ENCODE data around the gene IL25. TPM values are rescaled to one million over a fixed set of nuclear protein-coding genes. Genes with fewer than 3 reads are reported as not detected.

IL25 gene
- total and polyA plus RNA-seq, 4 donors, result not detected

GRCh38 chr14:23335623-23336022 is 37.0 kb upstream of the IL25 start:
- TF ChIP-seq CTCF (IDR thresholded peaks at IDR 0.05; ENCODE audit: control extremely low read depth, extremely low read depth), result no peak
- 89 to 92% methylated on average over 5 of the region's 5 CpGs for WGBS, 2 donors
- DNase-seq, result no peak

DNA sequence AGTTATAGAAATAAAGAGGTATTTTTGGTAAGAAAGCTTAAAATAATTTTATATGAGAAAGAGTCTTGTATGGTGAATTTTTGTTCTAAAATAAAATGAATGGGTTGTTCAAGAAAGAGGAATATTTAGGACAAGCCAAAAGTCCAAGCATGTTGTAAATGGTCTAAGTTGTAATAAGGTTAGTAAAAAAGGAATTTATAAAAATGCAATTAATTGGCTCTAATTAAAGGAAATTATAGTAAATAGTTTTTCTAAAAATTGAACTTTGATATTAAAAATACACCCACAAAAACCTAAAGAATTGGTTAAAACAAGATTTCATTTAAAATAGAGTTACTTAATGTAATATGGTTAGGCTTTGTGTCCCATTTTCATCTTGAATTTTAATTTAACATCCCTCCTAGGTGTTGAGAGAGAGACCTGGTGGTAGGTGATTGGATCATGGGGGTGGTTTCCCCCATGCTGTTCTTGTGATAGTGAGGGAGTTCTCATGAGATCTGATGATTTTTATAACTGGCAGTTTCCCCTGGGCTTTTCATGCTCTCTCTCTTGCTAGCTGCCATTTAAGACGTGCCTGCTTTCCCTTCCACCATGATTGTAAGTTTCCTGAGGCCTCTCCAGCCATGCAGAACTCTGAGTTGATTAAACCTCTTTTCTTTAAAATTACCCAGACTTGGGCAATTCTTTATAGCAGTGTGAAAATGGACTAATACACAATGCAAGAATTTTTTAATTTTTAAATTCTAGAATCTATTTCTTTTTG is 32.9 kb upstream of the IL25 start:
- DNase-seq, result no peak
- no peak for ATAC-seq (ENCODE audit: insufficient read depth, low FRiP score)
- no peaks in the 10 kb centered on the region for H3K4me1 ChIP-seq (ENCODE audit: control insufficient read depth in 5 of 5, insufficient read depth in 5 of 5, low read length in 5 of 5)
- H3K36me3 ChIP-seq (ENCODE audit: control insufficient read depth in 4 of 4, insufficient read depth in 4 of 4, low read length in 4 of 4), result no peaks in the 10 kb centered on the region
- 85 to 87% methylated on average over 1 of the region's 1 CpG for WGBS, 2 donors
- H3K9ac ChIP-seq (ENCODE audit: insufficient read depth in 1 of 2, low read length in 2 of 2), result no peak overlapping the region
- H3K4me3 ChIP-seq, result no peak overlapping the region
- no peak for TF ChIP-seq CTCF (IDR thresholded peaks at IDR 0.05; ENCODE audit: control extremely low read depth, extremely low read depth)
- no peaks in the 10 kb centered on the region for H3K27me3 ChIP-seq (ENCODE audit: control insufficient read depth in 3 of 3, insufficient read depth in 3 of 3, low read length in 2 of 3)
- H3K9me3 ChIP-seq (ENCODE audit: control insufficient read depth in 4 of 4, insufficient read depth in 3 of 4, low read length in 3 of 4), result no peaks in the 10 kb centered on the region
- no peak overlapping the region for H3K27ac ChIP-seq (ENCODE audit: low read depth in 1 of 2, low read length in 1 of 2)

More at GRCh38 chr14:23335623-23336022, 37.0 kb upstream of the IL25 start:
- H3K36me3 ChIP-seq (ENCODE audit: control insufficient read depth in 4 of 4, insufficient read depth in 4 of 4, low read length in 4 of 4), result no peaks in the 10 kb centered on the region
- no peak overlapping the region for H3K27ac ChIP-seq (ENCODE audit: low read depth in 1 of 2, low read length in 1 of 2)
- H3K9ac ChIP-seq (ENCODE audit: insufficient read depth in 1 of 2, low read length in 2 of 2), result no peak overlapping the region
- H3K9me3 ChIP-seq (ENCODE audit: control insufficient read depth in 4 of 4, insufficient read depth in 3 of 4, low read length in 3 of 4), result no peaks in the 10 kb centered on the region
- H3K4me1 ChIP-seq (ENCODE audit: control insufficient read depth in 5 of 5, insufficient read depth in 5 of 5, low read length in 5 of 5), result no peaks in the 10 kb centered on the region
- no peak overlapping the region for H3K4me3 ChIP-seq
- ATAC-seq (ENCODE audit: insufficient read depth, low FRiP score), result no peak
- no peaks in the 10 kb centered on the region for H3K27me3 ChIP-seq (ENCODE audit: control insufficient read depth in 3 of 3, insufficient read depth in 3 of 3, low read length in 2 of 3)

DNA sequence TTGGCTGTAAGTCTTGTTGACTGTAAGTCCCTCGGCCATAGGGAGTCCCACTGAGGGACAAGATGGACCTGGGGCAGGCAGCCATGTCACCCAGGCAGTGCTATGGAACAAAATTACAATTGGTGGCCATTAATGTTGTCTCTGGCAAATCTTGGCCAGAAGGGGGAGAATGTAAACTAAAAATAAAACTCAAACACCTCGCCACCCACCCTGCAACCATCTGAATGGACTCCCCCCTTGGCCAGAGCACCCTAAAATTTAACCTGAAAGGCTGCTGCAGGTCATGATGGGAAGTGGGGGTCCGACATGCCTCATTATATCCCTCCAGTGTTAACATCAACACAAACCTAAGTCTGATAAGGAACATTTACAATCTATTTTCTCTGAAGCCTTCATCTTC is 28.1 kb upstream of the IL25 start:
- ATAC-seq (ENCODE audit: insufficient read depth, low FRiP score) (no peak), DNase-seq (no peak)
- 63 to 74% methylated on average over 3 of the region's 3 CpGs for WGBS, 2 donors
- Histone ChIP-seq H3K9ac (ENCODE audit: insufficient read depth in 1 of 2, low read length in 2 of 2) (no peak overlapping the region), H3K4me3 (no peak overlapping the region), H3K27ac (ENCODE audit: low read depth in 1 of 2, low read length in 1 of 2) (no peak overlapping the region), H3K36me3 (ENCODE audit: control insufficient read depth in 4 of 4, insufficient read depth in 4 of 4, low read length in 4 of 4) (peaks cover 0 to 2% (median 0%) of the 10 kb centered on the region in 4 donors), H3K27me3 (ENCODE audit: control insufficient read depth in 3 of 3, insufficient read depth in 3 of 3, low read length in 2 of 3) (no peaks in the 10 kb centered on the region), H3K4me1 (ENCODE audit: control insufficient read depth in 5 of 5, insufficient read depth in 5 of 5, low read length in 5 of 5) (no peaks in the 10 kb centered on the region), H3K9me3 (ENCODE audit: control insufficient read depth in 4 of 4, insufficient read depth in 3 of 4, low read length in 3 of 4) (no peaks in the 10 kb centered on the region)
- no peak for TF ChIP-seq CTCF (IDR thresholded peaks at IDR 0.05; ENCODE audit: control extremely low read depth, extremely low read depth)
